Stimulated activated CD8-positive, alpha-beta memory T cell treated with anti-CD3 and anti-CD28 coated beads, Interleukin-4, amount 100 ng/mL, for 4 hours (primary cell): ENCODE data around the gene DNAH11.

Experiments used
- DNase-seq, 2 donors: peaks; one replicate each; pipeline ENCODE4 v3.0.0-alpha.2; 2020; ENCODE audit warnings: low read depth in 2 of 2, low spot score in 1 of 2

Gene DNAH11

DNA sequence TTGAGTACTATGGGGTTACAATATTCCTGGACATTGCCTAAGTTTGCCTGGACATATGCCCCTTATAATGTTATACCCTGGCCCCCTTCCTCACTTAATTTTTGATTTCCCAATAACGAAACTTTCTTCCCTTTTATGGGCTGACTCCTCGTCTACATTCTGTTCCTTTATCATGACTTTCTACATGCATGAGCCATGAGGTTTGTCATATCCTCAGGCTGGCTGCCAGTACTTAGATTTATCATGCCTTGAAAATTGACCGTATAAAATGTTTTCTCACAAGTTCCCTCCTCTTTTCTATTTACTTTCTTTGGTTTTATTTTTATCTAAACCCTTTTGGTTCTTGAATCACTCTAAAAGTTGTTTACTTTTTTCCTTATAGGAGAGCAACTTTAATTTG is 4.7 kb downstream of the DNAH11 start:
- DNase-seq: no peak

- DNase-seq: no peak
Measured at GRCh38 chr7:21548491-21548890, 5.7 kb downstream of the DNAH11 start.

- no peak for DNase-seq
Measured at GRCh38 chr7:21550076-21550475, 7.2 kb downstream of the DNAH11 start.

DNA sequence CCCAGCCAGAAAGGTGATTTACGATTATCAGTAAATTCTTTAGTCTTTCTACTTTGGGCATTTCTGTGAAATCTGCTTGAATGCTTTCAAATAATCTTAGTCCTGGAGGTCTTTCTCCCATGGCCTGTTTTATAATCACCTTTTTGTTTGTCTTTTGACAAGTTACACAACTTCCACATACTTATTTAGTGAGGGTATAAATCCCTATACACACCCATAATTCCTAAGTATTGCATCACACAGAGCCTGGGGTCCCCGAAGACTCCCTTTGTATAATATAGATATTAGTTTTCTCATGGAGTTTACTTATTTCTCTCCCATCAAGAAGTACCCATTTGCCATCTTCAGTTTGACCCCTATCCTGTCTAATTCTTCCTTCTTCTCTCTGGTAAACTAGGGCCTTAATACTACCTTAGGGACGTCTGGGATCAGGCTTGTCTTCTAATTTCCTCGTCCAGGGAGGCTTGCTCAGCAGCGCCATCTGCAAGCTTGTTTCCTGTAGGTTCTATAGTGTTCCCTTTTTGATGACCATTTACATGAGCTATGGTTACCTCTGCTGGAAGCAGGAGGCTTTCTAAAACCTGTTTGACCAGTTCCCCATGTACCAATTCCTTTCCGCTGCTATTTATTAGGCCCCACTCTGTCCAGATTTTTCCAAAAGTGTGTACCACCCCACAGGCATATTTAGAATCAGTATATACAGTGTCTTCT is 8.1 kb downstream of the DNAH11 start:
- DNase-seq: no peak

- DNase-seq: no peak
Measured at GRCh38 chr7:21562385-21562784, 19.5 kb downstream of the DNAH11 start.

DNA sequence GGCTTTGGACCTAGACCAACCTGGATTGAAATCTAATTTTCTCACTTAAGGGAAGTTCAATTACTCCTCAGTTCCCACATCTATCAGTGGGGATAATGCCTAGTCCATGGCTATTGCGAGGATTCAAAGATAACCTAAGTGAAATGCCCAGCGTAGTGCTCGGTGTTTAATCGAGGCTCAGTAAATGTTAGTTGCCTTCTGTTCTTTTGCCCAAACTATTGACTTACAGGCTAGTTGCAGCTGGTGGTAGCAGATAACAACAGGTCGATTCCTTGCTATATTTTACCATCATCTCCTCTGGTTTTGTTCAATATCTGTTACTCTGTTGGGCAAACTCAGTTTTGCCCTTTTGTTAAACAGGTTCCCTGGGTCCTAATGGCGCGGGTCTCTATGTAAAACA is 22.8 kb downstream of the DNAH11 start:
- DNase-seq: no peak

GRCh38 chr7:21566094-21566493 is 23.3 kb downstream of the DNAH11 start:
- no peak for DNase-seq

DNA sequence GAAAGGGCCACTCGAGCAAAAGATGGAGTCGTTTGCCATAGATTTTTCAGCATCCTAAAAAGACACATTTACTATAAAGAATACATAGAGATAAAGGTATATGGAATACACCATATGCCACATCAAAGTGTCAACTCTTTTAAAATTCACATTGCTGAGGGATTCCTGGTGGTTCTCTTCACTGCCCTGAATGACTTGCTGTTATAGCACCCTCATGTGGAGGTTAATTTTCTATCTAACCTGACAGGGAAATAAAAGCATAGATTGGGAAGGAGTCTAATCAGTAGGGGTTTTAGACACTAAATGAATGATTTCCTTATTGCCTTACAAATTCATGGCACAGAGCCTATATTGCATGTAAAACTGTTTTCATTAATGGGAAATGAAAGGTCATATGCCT is 25.9 kb downstream of the DNAH11 start:
- DNase-seq: no peak

- no peak for DNase-seq
Measured at GRCh38 chr7:21572331-21573313, 29.8 kb downstream of the DNAH11 start.

- no peak for DNase-seq
Measured at GRCh38 chr7:21579341-21580072, 36.7 kb downstream of the DNAH11 start.

- no peak for DNase-seq
Measured at GRCh38 chr7:21580073-21580521, 37.3 kb downstream of the DNAH11 start.

DNA sequence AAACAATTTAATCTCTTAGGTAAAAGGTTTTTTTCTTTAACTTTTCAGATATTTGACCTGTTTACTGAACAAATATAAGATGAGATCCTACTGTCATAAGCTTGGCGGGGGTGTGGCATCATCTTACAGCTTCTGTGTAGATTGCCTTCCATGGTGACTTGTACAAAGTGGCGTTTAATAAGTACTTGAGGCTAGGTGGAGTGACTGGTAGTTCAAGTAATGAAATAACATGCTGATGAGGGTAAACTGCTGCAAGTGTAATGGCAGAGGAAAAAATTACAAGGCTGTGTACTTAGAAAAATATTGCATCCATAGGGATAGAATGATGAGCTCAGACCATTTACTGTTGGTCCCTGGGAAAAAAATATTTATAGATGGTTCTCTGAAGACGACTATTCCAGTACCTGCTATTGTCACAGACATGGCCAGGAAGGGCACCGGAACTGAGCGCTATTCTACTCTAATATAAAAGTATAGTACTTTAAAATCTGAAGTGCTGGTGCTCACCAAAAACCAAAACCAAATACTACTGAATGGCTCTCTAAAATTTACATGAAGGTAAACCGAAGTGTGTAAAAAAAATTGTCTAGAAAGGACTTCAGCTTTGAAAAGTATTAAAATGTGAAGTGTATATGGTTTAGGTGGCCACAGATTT is 42.4 kb downstream of the DNAH11 start:
- DNase-seq: no peak

DNA sequence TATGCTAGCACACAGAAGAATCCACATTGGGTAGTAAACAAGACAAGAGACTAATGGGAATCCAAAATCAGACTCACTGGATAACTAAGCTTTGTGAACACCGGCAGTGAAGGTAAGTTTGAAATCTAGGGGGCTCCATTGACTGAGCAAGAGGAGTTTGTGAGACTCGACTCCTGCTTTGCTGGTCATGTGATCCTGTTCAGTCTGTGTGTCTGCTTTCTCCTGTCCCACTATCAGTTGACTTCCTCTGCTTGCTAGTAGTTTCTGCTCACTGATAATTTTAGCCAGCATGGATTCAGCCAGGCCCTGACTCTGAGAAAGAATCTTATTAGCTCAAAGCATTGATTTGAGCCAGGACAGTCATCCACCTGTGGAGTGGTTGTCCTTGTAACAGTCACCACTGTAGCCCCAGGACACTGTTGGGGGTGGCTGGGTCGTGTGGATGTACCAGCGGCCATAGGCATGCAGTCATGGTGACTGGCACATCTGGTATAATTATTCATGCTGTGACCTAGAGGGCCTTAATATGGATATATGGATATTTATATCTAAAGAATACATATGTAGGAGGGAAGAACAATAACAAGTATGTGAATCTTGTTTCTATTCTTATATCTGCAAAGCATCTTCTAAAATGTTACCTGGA is 44.4 kb downstream of the DNAH11 start:
- no peak for DNase-seq

DNA sequence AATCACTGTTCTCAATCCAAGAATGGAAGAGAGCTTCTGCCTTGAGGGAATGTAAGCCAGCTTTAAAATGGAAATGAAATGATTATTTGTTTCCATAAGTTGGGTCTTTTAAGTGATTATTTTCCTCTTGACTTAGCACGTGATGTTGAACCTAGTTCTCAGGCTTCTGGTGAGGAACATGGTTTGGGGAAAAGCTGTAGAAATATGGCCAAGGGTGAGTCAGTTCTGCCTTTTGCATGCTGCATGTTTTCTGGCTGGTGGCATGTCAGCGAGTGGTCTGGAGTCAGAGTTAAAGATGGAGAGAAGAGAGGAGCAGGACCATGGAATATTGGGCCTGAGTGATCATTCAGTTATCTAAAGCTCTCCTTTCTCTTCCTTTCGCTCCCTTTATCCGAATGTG is 54.0 kb downstream of the DNAH11 start:
- DNase-seq: no peak

DNA sequence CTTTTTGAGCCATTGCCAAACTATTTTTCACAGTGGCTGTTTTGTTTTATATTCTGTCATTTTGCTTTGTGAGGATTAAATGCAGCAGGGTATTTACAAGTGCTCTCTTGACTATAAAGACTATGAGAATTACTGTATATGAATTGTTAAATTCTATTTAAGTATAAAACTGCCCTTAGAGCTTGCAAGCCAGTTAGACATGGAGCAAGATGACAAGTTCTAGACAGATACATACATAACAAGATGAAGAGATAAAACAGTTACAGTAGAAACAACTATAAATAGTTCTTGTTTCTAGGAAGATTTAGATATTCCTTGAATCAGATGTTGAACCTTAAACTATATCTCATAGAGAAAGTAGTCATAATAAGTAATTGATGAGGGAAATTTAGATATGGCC is 60.6 kb downstream of the DNAH11 start:
- no peak for DNase-seq

- no peak for DNase-seq
Measured at GRCh38 chr7:21603972-21604749, 61.3 kb downstream of the DNAH11 start.

DNA sequence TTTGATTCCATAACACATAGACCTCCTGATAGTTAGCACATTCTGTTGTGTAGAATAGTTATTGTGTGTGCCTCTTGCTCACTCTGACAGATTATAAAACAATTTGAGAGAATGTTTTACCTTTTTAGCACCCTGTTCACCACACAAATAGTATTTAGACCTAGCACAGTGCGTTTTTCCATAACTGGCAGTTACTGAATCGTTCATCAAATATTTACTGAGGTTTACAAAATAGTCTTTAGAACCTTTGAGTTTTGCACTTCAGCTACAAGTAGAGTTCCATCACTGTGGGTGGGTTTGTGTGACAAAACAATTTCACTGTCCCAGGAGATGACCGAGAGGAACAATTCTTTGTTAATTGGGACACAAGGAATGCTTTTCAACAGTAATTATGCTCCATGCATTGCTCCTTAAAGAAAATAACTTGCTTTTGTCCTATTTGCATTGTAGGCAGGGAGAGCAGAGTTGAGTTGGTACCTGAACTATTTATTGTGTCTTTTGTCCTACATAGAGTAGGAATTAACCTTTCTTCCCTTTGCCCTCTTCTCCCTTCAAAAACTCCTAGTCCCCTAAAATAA is 62.3 kb downstream of the DNAH11 start:
- no peak for DNase-seq

- DNase-seq: no peak
Measured at GRCh38 chr7:21608465-21608864, 65.6 kb downstream of the DNAH11 start.

DNA sequence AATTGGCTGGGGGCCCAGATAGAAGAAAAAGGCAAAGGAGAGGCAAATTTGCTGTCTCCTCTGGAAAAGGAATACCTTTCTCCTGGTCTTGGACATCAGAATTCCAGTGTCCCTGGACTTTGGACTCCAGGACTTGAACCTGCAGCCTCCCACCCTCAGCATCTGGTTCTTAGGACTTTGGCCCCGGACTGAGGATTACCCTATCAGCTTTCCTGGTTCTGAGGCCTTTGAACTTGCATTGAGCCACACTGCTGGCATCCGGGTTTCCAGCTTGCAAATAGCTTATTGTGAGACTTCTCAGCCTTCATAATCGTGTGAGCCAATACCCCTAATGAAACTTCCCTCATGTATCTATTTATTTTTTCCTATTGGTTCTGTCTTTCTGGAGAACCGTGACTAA is 68.3 kb downstream of the DNAH11 start:
- no peak for DNase-seq
